AG04449 (cell line): Measurements from ENCODE around the gene CMC1.
"Not testable (repeated sequence)": the region's sequence is repeated elsewhere in the genome, so short reads cannot be mapped to it uniquely, and the experiment has no call there.

Experiments
- CTCF ChIA-PET: fragments of 350-600 bp; formaldehyde crosslinking; extraction: SDS; loops from one replicate; lab custom pipeline; 2021; ENCODE audit warnings: antibody characterized with exemption; lab: Yijun Ruan, JAX
- POLR2A ChIA-PET: fragments of 400-600, 350-600 bp; formaldehyde crosslinking; extraction: SDS; loops from one replicate; lab custom pipeline; 2020; ENCODE audit warnings: antibody characterized with exemption, inconsistent platforms; lab: Yijun Ruan, JAX
- DNase-seq: peaks from one replicate; pipeline ENCODE4 v3.0.0-alpha.2; 2010; ENCODE audit warnings: low read depth, low spot score
- H3K4me3 ChIP-seq: 2 replicates; pipeline ENCODE4 v1.5.1; 2011; ENCODE audit warnings: low read depth, mild to moderate bottlenecking, control low read depth, low read length
- TF ChIP-seq, protein P1 (sequence below): IDR thresholded peaks from one replicate; pipeline ENCODE4 v1.5.1; 2011; ENCODE audit warnings: mild to moderate bottlenecking, moderate library complexity, low read length, control low read depth, inconsistent platforms; ENCODE audit not compliant: insufficient read depth; ENCODE audit errors: missing control alignments

The CMC1 gene, protein sequence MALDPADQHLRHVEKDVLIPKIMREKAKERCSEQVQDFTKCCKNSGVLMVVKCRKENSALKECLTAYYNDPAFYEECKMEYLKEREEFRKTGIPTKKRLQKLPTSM

DNA sequence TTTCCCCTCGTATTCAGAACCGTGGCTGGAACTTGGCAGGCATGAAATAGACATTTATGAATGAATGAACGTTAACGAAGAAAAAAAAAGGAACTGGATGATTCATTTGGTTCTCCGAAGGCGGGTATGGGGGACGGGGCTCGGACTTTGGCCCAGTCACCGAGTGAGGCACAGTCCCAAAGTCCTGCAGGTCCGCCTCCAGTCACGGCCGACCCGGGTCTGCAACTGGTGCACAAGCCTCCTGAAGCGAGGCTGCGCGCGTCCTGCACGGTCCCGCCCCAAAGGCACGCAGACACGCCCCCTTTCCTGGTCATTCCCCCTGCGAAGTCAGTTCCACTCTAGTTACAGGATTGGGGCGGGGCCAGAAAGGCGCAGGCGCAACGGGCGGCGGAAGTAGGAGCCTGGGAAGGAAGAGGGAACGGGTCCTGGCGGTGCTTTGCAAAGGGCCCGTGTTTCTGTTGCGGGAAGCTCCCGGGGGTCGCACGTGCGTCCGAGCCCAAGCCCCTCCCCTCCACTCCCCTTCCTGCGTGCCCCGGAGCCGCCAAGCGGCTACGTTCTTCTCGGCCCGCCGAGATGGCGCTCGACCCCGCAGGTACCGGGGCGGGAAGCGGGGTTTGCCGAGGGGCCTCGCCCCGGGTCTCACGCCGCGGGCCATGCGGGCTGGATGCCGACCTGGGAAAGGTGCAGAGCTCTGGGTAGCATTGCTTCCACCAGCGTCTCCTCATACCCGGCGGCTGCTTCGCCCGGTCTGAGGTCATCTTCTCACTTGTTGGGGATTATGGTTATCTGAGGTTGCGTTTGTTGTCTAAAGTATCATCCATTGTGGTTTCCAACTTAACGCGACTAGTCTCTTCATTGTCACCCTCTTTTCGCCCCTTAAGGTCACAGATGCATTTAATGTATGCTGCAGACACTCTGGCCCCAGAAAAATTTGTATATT, at the start of gene CMC1:
CMC1 (plus strand) TSS at position 399 of the 940 bp plus-strand sequence; CDS start at position 574, 175 bp downstream.
- ChIA-PET POLR2A (no interaction called here), CTCF (interaction anchor here (2.3 kb wide), 1 partner anchor 87 kb away, joined by 8 read pairs; no protein-coding TSS in a partner anchor)
- peak within 1 kb of the TSS; percentile 88 for H3K4me3 ChIP-seq
- DNase-seq: peak; percentile 72
- TF ChIP-seq, protein P1, sequence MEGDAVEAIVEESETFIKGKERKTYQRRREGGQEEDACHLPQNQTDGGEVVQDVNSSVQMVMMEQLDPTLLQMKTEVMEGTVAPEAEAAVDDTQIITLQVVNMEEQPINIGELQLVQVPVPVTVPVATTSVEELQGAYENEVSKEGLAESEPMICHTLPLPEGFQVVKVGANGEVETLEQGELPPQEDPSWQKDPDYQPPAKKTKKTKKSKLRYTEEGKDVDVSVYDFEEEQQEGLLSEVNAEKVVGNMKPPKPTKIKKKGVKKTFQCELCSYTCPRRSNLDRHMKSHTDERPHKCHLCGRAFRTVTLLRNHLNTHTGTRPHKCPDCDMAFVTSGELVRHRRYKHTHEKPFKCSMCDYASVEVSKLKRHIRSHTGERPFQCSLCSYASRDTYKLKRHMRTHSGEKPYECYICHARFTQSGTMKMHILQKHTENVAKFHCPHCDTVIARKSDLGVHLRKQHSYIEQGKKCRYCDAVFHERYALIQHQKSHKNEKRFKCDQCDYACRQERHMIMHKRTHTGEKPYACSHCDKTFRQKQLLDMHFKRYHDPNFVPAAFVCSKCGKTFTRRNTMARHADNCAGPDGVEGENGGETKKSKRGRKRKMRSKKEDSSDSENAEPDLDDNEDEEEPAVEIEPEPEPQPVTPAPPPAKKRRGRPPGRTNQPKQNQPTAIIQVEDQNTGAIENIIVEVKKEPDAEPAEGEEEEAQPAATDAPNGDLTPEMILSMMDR: no peak

DNA sequence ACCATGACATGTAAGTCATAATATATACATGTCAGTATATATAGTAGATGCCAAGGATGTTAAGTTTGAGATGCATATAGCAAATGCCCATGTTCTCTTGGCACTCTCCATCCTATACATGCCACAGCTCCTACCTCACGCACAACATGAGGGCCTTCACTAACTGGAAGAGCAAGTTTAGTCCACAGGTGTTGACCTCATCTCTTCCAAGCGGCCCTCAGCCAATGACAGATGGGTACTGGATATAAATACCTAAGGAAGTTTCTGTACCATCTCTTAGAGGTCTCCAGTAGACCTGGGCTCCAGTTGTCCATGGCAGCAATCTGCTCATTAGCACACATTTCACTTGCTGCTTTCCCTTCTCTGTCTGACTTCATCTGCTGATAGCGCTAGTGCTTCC, 43.3 kb upstream of the CMC1 start:
- CTCF ChIA-PET: no interaction called here
- TF ChIP-seq, protein P1: no peak
- POLR2A ChIA-PET: no interaction called here
- no peak for DNase-seq
- no peak overlapping the region for H3K4me3 ChIP-seq

DNA sequence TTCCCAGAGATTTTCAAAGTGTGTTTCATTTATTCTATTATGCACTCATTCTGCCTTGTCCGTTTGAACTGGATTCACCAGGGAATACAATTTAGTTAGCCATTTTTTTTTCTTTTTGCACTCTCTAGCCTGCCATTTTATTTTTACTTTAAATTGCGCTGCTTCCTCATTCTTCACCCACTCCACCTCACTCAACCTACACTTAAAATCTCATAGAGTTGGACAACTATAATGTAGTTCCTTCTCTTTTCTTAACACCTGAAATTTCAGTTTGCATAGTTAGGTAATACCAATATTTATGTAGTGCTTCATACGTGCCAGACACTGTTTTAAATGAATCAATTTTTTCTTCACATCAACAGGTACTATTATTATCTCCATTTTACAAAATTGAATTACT, 42.4 kb upstream of the CMC1 start:
- TF ChIP-seq, protein P1: no peak
- no peak for DNase-seq
- POLR2A ChIA-PET: no interaction called here
- CTCF ChIA-PET: no interaction called here
- no peak overlapping the region for H3K4me3 ChIP-seq

DNA sequence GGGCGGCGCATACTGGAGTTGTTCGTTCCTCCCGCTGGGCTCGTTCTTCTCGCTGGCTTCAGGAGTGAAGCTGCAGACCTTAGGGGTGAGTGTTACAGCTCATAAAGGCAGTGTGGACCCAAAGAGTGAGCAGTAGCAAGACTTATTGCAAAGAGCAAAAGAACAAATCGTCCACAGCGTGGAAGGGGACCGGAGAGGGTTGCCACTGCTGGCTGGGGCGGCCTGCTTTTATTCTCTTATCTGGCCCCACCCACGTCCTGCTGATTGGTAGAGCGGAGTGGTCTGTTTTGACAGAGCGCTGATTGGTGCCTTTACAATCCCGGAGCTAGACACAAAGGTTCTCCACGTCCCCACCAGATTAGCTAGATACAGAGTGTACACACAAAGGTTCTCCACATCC, 41.8 kb upstream of the CMC1 start:
- DNase-seq, POLR2A ChIA-PET, H3K4me3 ChIP-seq, CTCF ChIA-PET: not testable (repeated sequence)

DNA sequence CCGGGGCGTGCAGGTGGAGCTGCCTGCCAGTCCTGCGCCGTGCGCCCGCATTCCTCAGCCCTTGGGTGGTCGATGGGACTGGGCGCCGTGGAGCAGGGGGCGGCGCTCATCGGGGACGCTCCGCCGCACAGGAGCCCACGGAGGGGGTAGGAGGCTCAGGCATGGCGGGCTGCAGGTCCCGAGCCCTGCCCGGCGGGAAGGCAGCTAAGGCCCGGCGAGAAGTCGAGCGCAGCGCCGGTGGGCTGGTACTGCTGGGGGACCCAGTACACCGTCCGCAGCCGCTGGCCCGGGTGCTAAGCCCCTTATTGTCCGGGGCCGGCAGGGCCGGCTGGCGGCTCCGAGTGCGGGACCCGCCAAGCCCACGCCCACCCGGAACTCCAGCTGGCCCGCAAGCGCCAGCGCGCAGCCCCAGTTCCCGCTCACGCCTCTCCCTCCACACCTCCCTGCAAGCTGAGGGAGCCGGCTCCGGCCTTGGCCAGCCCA, 41.0 kb upstream of the CMC1 start:
- H3K4me3 ChIP-seq, POLR2A ChIA-PET, DNase-seq, CTCF ChIA-PET: not testable (repeated sequence)

DNA sequence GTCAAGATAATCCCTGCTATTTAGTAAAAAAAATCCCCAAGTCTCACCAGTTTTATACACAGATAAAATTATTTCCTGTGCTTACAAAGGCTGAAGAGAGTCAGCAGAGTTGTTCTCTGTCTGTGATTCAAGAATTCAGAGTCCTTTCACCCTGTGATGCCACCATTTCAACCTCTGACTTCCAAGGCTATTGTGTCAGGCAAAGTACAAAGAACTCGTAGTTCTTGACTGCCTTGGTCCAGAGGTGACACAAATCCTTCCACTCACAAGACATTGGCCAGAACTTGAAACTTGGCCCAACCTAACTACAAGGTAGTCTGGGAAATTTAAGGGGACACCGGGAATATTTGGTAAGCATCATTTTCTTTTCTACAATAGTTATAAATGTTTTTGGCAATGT, 34.9 kb upstream of the CMC1 start:
- DNase-seq: no peak
- CTCF ChIA-PET: no interaction called here
- no peak overlapping the region for H3K4me3 ChIP-seq
- POLR2A ChIA-PET: no interaction called here
- TF ChIP-seq, protein P1: no peak

DNA sequence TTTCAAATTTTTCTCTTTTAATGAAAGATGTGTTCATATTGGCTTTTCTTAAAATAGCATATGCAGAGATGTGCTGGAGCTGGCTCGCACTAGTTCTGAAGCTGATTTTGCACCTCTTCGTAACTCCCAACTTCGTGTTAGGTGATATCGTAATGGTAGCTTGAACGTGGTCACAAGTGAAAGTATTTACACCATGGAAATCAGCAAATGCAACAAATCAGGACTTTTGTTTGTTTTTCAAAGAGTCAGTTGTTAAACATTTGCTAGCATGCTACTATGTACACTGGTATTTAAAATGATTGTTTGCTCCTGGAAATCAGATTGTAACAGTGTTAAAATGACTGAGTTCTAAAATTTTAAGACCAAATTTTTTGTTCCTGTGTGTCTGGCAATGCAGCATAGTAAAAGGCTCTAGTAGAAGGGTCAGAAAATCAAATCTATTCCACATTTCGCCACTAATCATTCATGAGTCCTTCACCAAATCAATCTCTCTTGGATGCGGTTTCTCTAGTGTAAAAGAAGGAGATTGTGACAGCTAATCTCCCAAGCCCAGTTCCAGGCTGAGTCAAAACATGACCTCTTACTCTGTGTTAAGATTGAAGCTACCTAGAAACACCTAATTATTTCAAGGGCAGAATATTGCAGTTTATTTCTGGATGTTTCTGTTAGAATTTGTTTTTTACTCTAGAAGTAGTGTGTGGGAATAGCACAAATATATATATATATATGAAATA, 34.3 kb upstream of the CMC1 start:
- POLR2A ChIA-PET: no interaction called here
- TF ChIP-seq, protein P1: no peak
- CTCF ChIA-PET: no interaction called here

More for the DNA sequence above, 34.3 kb upstream of the CMC1 start:
- DNase-seq: no peak
- no peak overlapping the region for H3K4me3 ChIP-seq
